Gastroesophageal sphincter (tissue), 3 donors: Measurements from ENCODE around the gene MEIKIN.

Experiments
- CTCF ChIP-seq, 4 experiments: fragments of 200-600 bp in 2 of 4; fragments of 450-650 bp in 2 of 4; sonication (generic) in 1 of 4; IDR thresholded peaks; one replicate each; pipeline ENCODE4 v1.5.1; 2017 to 2019; ENCODE audit warnings: antibody characterized with exemption in 4 of 4, mild to moderate bottlenecking in 2 of 4, moderate library complexity in 2 of 4
- POLR2A ChIP-seq, 2 donors: fragments of 450-650 bp; IDR thresholded peaks; one replicate each; pipeline ENCODE4 v1.6.1; 2017; ENCODE audit warnings: antibody characterized with exemption in 2 of 2, mild to moderate bottlenecking in 2 of 2, moderate library complexity in 1 of 2
- POLR2AphosphoS5 ChIP-seq: sonication (generic); formaldehyde crosslinking; IDR thresholded peaks from one replicate; pipeline ENCODE4 v1.6.1; 2017; ENCODE audit warnings: antibody characterized with exemption

DNA sequence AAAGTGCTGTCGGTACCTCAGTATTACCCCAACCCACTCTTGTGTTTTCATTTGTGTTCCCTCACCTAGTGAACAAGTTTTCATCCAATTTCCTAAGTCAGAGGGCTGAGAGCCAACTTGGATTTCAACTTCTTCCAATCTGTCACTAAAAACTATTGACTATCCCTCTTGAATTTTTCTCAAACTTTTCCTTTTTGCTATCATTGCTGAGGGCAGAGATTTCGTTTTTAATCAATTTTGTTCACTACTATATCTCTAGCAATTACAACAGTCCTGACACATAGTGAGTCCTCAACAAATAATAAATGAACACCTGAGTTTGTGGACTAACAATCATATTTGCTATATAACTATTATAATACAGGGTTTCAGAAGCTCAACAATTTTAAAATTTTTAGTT is 29.0 kb downstream of the MEIKIN start:
- no peak for TF ChIP-seq CTCF (IDR thresholded peaks at IDR 0.05)
- TF ChIP-seq POLR2A (IDR thresholded peaks at IDR 0.05), result no peak
- TF ChIP-seq POLR2AphosphoS5, result no peak
